Measurements from ENCODE around the gene CCR7.

DNA sequence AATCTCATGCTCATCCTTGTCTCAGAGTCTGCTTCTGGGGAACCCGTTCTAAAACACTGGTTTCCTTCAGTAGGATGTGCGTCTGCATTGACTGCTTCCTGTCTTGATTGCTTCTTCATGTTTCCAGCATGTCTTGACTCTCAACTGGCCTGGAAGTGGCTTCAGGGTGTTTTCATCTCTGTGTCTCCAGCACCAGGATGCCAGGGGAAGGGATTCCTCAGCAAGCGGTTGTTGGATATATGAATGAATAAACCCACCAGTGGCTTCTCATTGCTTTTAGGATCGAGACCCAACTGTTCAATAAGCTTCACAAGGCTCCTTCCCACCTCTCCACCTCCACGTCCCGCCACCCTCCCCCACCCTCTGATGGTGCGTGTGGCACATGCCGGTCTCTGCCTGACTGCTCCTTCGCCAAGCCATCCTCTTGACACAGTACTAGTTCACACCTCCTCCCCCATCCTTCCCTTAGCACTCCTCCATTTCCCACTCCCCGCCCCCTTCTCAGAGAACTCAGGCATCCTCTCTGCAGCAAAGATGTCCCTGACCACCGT is 49.7 kb downstream of the CCR7 start:
- TF ChIP-seq, protein P1, sequence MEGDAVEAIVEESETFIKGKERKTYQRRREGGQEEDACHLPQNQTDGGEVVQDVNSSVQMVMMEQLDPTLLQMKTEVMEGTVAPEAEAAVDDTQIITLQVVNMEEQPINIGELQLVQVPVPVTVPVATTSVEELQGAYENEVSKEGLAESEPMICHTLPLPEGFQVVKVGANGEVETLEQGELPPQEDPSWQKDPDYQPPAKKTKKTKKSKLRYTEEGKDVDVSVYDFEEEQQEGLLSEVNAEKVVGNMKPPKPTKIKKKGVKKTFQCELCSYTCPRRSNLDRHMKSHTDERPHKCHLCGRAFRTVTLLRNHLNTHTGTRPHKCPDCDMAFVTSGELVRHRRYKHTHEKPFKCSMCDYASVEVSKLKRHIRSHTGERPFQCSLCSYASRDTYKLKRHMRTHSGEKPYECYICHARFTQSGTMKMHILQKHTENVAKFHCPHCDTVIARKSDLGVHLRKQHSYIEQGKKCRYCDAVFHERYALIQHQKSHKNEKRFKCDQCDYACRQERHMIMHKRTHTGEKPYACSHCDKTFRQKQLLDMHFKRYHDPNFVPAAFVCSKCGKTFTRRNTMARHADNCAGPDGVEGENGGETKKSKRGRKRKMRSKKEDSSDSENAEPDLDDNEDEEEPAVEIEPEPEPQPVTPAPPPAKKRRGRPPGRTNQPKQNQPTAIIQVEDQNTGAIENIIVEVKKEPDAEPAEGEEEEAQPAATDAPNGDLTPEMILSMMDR (IDR thresholded peaks at IDR 0.05): no peak
- no peak for TF ChIP-seq POLR2A (IDR thresholded peaks at IDR 0.05)
